Astrocyte (in vitro differentiated cells and primary cell): Measurements from ENCODE around the gene TRIO. TPM values are rescaled to one million over a fixed set of nuclear protein-coding genes. Genes with fewer than 3 reads are reported as not detected.

Experiments
- DNase-seq: peaks from one replicate; pipeline ENCODE4 v3.0.0-alpha.2; 2010; ENCODE audit warnings: low read depth
- FAIRE-seq: peaks from 2 replicates; lab custom pipeline; 2011; peaks lifted over from hg19 to GRCh38; lab: Jason Lieb, UNC
- H2AFZ ChIP-seq: 2 replicates; pipeline ENCODE4 v1.6.0; 2012; ENCODE audit warnings: low read depth, low read length, inconsistent platforms
- H3K27ac ChIP-seq: 2 replicates; pipeline ENCODE4 v1.5.1; 2011; ENCODE audit warnings: low read depth, low read length, inconsistent platforms
- H3K27me3 ChIP-seq: 2 replicates; pipeline ENCODE4 v1.6.0; 2011; ENCODE audit warnings: low read length, inconsistent platforms; ENCODE audit not compliant: insufficient read depth
- H3K36me3 ChIP-seq: 2 replicates; pipeline ENCODE4 v1.5.1; 2011; ENCODE audit warnings: low read length, inconsistent platforms; ENCODE audit not compliant: insufficient read depth
- H3K4me1 ChIP-seq: 2 replicates; pipeline ENCODE4 v1.5.1; 2011; ENCODE audit warnings: low read length, inconsistent platforms; ENCODE audit not compliant: insufficient read depth
- H3K4me2 ChIP-seq: 2 replicates; pipeline ENCODE4 v1.6.0; 2012; ENCODE audit warnings: low read length, inconsistent platforms
- H3K4me3 ChIP-seq: 2 replicates; pipeline ENCODE4 v1.5.1; 2011; ENCODE audit warnings: low read depth, mild to moderate bottlenecking, low read length, inconsistent platforms; ENCODE audit not compliant: insufficient read depth
- H3K79me2 ChIP-seq: 2 replicates; pipeline ENCODE4 v1.6.0; 2012; ENCODE audit warnings: mild to moderate bottlenecking, low read length, inconsistent platforms; ENCODE audit not compliant: insufficient read depth
- H3K9ac ChIP-seq: 2 replicates; pipeline ENCODE4 v1.6.0; 2012; ENCODE audit warnings: mild to moderate bottlenecking, low read length, inconsistent platforms
- H3K9me3 ChIP-seq: 2 replicates; pipeline ENCODE4 v1.5.1; 2012; ENCODE audit warnings: low read depth, mild to moderate bottlenecking, low read length, inconsistent platforms; ENCODE audit not compliant: insufficient read depth
- H4K20me1 ChIP-seq: 2 replicates; pipeline ENCODE4 v1.6.0; 2012; ENCODE audit warnings: low read length, inconsistent platforms; ENCODE audit not compliant: insufficient read depth
- H3K27ac Mint-ChIP-seq: one replicate; pipeline ENCODE4 v1.8.0; 2021; ENCODE audit warnings: mild to moderate bottlenecking, mixed read lengths; ENCODE audit not compliant: unreplicated experiment
- H3K27me3 Mint-ChIP-seq: one replicate; pipeline ENCODE4 v1.8.0; 2021; ENCODE audit warnings: low read depth, mixed read lengths; ENCODE audit not compliant: unreplicated experiment
- H3K36me3 Mint-ChIP-seq: one replicate; pipeline ENCODE4 v1.8.0; 2021; ENCODE audit warnings: low read depth, mixed read lengths; ENCODE audit not compliant: unreplicated experiment
- H3K4me1 Mint-ChIP-seq: one replicate; pipeline ENCODE4 v1.8.0; 2021; ENCODE audit warnings: low read depth, mixed read lengths; ENCODE audit not compliant: unreplicated experiment
- H3K4me3 Mint-ChIP-seq: one replicate; pipeline ENCODE4 v1.8.0; 2021; ENCODE audit warnings: mild to moderate bottlenecking, moderate library complexity, mixed read lengths; ENCODE audit not compliant: unreplicated experiment
- H3K9me3 Mint-ChIP-seq: one replicate; pipeline ENCODE4 v1.8.0; 2021; ENCODE audit warnings: mild to moderate bottlenecking, mixed read lengths; ENCODE audit not compliant: unreplicated experiment
- CTCF ChIP-seq: IDR thresholded peaks from 2 replicates; pipeline ENCODE4 v1.5.1; 2011; ENCODE audit warnings: low read depth, mild to moderate bottlenecking, inconsistent platforms, low read length, moderate library complexity; ENCODE audit not compliant: insufficient read depth
- EZH2 ChIP-seq: IDR thresholded peaks from 2 replicates; pipeline ENCODE4 v1.6.1; 2012; ENCODE audit warnings: mild to moderate bottlenecking, low read length, inconsistent platforms; ENCODE audit not compliant: insufficient read depth
- total RNA-seq: library from RNA; stranded (reverse); gene quantifications from 2 replicates; pipeline ENCODE4 v1.2.1, GENCODE V29; 2021

The TRIO gene
- total RNA-seq, 1 donor from 2014 or later, result 347 TPM

GRCh38 chr5:14351845-14352712 lies 208.9 kb downstream of the TRIO start:
- DNase-seq, result peak; percentile 33
- no peak overlapping the region for H3K27ac ChIP-seq
- peaks cover 7% of the 10 kb centered on the region for H3K4me1 ChIP-seq
- Mint-ChIP-seq H3K9me3 (no peaks in the 10 kb centered on the region), H3K27me3 (no peaks in the 10 kb centered on the region), H3K27ac (peak overlapping the region; percentile 50), H3K36me3 (peaks cover 24% of the 10 kb centered on the region), H3K4me1 (peaks cover 30% of the 10 kb centered on the region), H3K4me3 (peak overlapping the region; percentile 14)
- no peak overlapping the region for H3K4me2 ChIP-seq
- no peak for FAIRE-seq
- H3K9me3 ChIP-seq, result no peaks in the 10 kb centered on the region
- no peaks in the 10 kb centered on the region for H3K27me3 ChIP-seq
- peaks cover 55% of the 10 kb centered on the region for H3K36me3 ChIP-seq
- TF ChIP-seq EZH2 (no peak), CTCF (peak; percentile 97)
- H3K4me3 ChIP-seq, result no peak overlapping the region
- no peak overlapping the region for H3K9ac ChIP-seq
- H3K79me2 ChIP-seq, result peaks cover 96% of the 10 kb centered on the region
- H2AFZ ChIP-seq, result no peak overlapping the region
- peaks cover 97% of the 10 kb centered on the region for H4K20me1 ChIP-seq

DNA sequence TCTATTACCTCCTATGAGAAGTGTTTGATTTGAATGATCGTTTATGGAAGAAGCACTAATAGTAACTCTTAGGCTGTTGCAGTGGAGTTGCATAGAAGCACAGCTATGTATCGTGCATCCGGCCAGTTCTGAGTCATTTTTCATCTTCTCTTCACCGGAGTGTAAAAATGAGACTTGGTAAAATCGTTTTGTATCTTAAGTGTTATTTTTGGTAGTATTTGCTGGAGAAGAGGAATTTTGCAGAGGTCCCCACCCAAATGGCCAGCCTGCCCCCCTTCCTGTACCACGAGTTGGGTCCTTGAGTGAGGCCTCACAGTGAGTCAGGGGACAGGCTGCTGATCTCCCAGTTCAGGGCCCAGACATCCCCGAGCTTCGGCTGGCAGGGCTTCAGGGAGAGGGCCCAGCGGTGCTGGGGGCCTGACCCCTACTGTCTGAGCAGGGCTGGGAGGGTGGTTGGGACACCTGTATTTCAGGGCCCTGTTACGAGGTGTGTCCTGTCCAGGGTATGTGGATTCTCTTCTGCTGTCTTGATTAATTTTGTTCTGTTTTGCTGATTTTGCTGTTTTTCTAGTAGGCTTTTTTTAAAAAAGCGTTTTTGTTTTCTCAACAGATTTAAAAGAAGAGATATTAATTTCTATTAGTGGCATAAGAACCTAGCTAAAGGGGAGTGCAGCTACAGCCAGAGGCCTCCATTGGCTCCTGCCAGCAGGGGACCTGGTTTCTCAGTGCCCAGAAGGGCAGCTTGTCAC lies 210.8 kb downstream of the TRIO start:
- Mint-ChIP-seq H3K4me3 (no peak overlapping the region), H3K27ac (peak overlapping the region; percentile 81), H3K9me3 (no peaks in the 10 kb centered on the region), H3K36me3 (peaks cover 25% of the 10 kb centered on the region), H3K4me1 (peaks cover 36% of the 10 kb centered on the region), H3K27me3 (no peaks in the 10 kb centered on the region)
- Histone ChIP-seq H3K4me2 (peak overlapping the region; percentile 1), H3K9ac (peak overlapping the region; percentile 1), H2AFZ (no peak overlapping the region), H3K27ac (peak overlapping the region; percentile 35), H3K4me3 (no peak overlapping the region), H3K27me3 (no peaks in the 10 kb centered on the region), H4K20me1 (peaks cover 96% of the 10 kb centered on the region), H3K79me2 (peaks cover 90% of the 10 kb centered on the region), H3K9me3 (no peaks in the 10 kb centered on the region), H3K36me3 (peaks cover 52% of the 10 kb centered on the region), H3K4me1 (peaks cover 7% of the 10 kb centered on the region)
- no peak for FAIRE-seq
- TF ChIP-seq CTCF (no peak), EZH2 (no peak)
- DNase-seq, result peak; percentile 72
